ENCODE results near the gene IMMP2L. TPM values are rescaled to one million over a fixed set of nuclear protein-coding genes. Genes with fewer than 3 reads are reported as not detected.

Gene IMMP2L
- polyA plus RNA-seq, 1 donor (not counting 4 experiments of a cell fraction or from before 2014, with no cell fraction given) = 14.1 TPM

DNA sequence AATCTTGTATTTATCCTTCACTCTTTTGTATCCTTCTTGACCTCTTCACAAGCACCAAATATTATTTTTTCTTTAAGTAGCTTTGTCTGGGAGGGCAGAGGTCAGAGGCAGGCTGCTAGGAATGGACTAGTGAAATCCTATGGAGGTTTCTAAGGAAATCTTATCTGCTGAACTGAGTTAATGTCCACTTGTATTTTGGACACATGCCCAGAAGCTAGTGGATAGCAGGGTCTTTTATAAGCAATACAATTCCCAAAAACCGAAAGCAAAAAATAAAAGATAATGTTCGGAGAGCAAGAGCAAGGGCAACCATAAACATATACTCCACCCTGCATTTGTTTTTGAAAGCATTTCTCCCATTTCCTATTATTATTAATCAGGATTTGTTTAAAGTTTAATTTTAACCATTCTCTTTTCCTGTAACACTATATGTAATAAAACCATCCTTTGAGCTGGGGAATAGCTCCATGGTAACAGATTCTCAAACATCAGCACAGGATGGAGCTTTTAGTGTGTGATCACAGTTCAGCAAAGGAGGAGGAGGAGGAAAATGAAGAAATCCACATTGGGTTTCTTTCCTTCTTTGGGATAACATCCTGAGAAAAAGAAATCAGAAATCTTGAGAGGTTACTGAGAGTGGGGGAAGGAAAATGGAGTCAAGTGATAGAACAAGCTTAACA lies 799.6 kb downstream of the IMMP2L start:
- TF ChIP-seq EZH2 (IDR thresholded peaks at IDR 0.05; ENCODE audit: low read length) = no peak
- TF ChIP-seq, protein P1, sequence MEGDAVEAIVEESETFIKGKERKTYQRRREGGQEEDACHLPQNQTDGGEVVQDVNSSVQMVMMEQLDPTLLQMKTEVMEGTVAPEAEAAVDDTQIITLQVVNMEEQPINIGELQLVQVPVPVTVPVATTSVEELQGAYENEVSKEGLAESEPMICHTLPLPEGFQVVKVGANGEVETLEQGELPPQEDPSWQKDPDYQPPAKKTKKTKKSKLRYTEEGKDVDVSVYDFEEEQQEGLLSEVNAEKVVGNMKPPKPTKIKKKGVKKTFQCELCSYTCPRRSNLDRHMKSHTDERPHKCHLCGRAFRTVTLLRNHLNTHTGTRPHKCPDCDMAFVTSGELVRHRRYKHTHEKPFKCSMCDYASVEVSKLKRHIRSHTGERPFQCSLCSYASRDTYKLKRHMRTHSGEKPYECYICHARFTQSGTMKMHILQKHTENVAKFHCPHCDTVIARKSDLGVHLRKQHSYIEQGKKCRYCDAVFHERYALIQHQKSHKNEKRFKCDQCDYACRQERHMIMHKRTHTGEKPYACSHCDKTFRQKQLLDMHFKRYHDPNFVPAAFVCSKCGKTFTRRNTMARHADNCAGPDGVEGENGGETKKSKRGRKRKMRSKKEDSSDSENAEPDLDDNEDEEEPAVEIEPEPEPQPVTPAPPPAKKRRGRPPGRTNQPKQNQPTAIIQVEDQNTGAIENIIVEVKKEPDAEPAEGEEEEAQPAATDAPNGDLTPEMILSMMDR (optimal IDR thresholded peaks at IDR 0.05 in 1 of 3, IDR thresholded peaks at IDR 0.05 in 1 of 3, conservative IDR thresholded peaks at IDR 0.05 in 1 of 3; ENCODE audit: extremely low read depth in 1 of 3, insufficient read depth in 2 of 3, low read length in 3 of 3) = no peak
- Histone ChIP-seq H3K9me1 (ENCODE audit: control insufficient read depth, extremely low read depth, insufficient read depth, low read length) (no peaks in the 10 kb centered on the region), H3K9me3 (ENCODE audit: control insufficient read depth, low read depth, low read length) (no peaks in the 10 kb centered on the region), H3K79me2 (ENCODE audit: control insufficient read depth, insufficient read depth, low read length) (no peaks in the 10 kb centered on the region), H3K4me1 (ENCODE audit: control insufficient read depth, extremely low read depth, insufficient read depth, low read length) (no peaks in the 10 kb centered on the region), H3K9ac (ENCODE audit: control insufficient read depth, extremely low read depth, insufficient read depth, low read length) (no peak overlapping the region), H3K4me3 (ENCODE audit: control insufficient read depth in 2 of 3, extremely low read depth in 1 of 3, insufficient read depth in 2 of 3, low read depth in 1 of 3, low read length in 3 of 3) (no peak overlapping the region), H3K4me2 (ENCODE audit: control insufficient read depth, extremely low read depth, insufficient read depth, low read depth, low read length) (no peak overlapping the region), H4K20me1 (ENCODE audit: control insufficient read depth, extremely low read depth, insufficient read depth, low read length) (no peaks in the 10 kb centered on the region), H3K36me3 (ENCODE audit: control insufficient read depth in 2 of 2, extremely low read depth in 1 of 2, insufficient read depth in 2 of 2, low read length in 2 of 2) (no peaks in the 10 kb centered on the region), H3K27me3 (ENCODE audit: control insufficient read depth, extremely low read depth, insufficient read depth, low read length) (no peaks in the 10 kb centered on the region), H2AFZ (ENCODE audit: control insufficient read depth, low read length) (no peak overlapping the region), H3K27ac (ENCODE audit: control insufficient read depth, insufficient read depth, low read length) (no peak overlapping the region)
- FAIRE-seq = no peak
- DNase-seq (ENCODE audit: low read depth, low spot score) = no peak
- dilution Hi-C loops (cut with MboI; ENCODE audit: extremely low pct_ligation_motif_present, low sequenced_read_pairs) = no loop called here

DNA sequence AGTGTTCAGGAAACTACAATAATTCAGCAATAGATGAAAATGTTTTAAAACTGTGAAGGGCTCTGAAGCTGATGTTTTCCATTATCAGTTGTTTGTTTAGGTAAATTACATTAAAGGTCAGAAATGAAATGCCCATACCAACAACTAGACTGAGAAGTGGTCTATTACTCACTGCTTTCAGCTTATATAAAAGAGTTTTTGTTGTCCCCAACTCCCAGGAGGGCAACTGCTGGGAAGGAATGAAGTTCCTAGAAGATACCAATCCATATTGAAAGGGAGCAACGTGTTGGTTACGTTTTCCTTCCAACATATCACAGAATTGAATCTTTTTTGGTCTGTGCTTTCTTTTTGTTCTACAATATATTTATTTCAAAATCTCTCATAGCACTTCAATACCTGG lies 802.0 kb downstream of the IMMP2L start:
- dilution Hi-C loops (cut with MboI; ENCODE audit: extremely low pct_ligation_motif_present, low sequenced_read_pairs) = no loop called here
- H3K4me1 ChIP-seq (ENCODE audit: control insufficient read depth, extremely low read depth, insufficient read depth, low read length) = no peaks in the 10 kb centered on the region
- H3K4me2 ChIP-seq (ENCODE audit: control insufficient read depth, extremely low read depth, insufficient read depth, low read depth, low read length) = no peak overlapping the region
- no peak overlapping the region for H3K9ac ChIP-seq (ENCODE audit: control insufficient read depth, extremely low read depth, insufficient read depth, low read length)
- H3K9me1 ChIP-seq (ENCODE audit: control insufficient read depth, extremely low read depth, insufficient read depth, low read length) = no peaks in the 10 kb centered on the region
- H2AFZ ChIP-seq (ENCODE audit: control insufficient read depth, low read length) = no peak overlapping the region
- no peaks in the 10 kb centered on the region for H3K36me3 ChIP-seq (ENCODE audit: control insufficient read depth in 2 of 2, extremely low read depth in 1 of 2, insufficient read depth in 2 of 2, low read length in 2 of 2)
- no peak overlapping the region for H3K4me3 ChIP-seq (ENCODE audit: control insufficient read depth in 2 of 3, extremely low read depth in 1 of 3, insufficient read depth in 2 of 3, low read depth in 1 of 3, low read length in 3 of 3)
- no peaks in the 10 kb centered on the region for H3K79me2 ChIP-seq (ENCODE audit: control insufficient read depth, insufficient read depth, low read length)
- H3K27me3 ChIP-seq (ENCODE audit: control insufficient read depth, extremely low read depth, insufficient read depth, low read length) = no peaks in the 10 kb centered on the region
- no peak overlapping the region for H3K27ac ChIP-seq (ENCODE audit: control insufficient read depth, insufficient read depth, low read length)
- no peaks in the 10 kb centered on the region for H4K20me1 ChIP-seq (ENCODE audit: control insufficient read depth, extremely low read depth, insufficient read depth, low read length)
- H3K9me3 ChIP-seq (ENCODE audit: control insufficient read depth, low read depth, low read length) = no peaks in the 10 kb centered on the region
- TF ChIP-seq, protein P1 (optimal IDR thresholded peaks at IDR 0.05 in 1 of 3, IDR thresholded peaks at IDR 0.05 in 1 of 3, conservative IDR thresholded peaks at IDR 0.05 in 1 of 3; ENCODE audit: extremely low read depth in 1 of 3, insufficient read depth in 2 of 3, low read length in 3 of 3) = no peak
- TF ChIP-seq EZH2 (IDR thresholded peaks at IDR 0.05; ENCODE audit: low read length) = no peak
- FAIRE-seq = no peak
- no peak for DNase-seq (ENCODE audit: low read depth, low spot score)

All from keratinocyte (primary cell).